GM19328 (cell line): Measurements from ENCODE around the gene SLC52A1.
"Not testable (repeated sequence)": the region's sequence is repeated elsewhere in the genome, so short reads cannot be mapped to it uniquely, and the experiment has no call there.

Source experiments
- ATAC-seq: cut with Tn5 transposase; IDR thresholded peaks from one replicate; pipeline ENCODE4 v1.9.1; 2021; ENCODE audit warnings: mild to moderate bottlenecking, moderate library complexity; ENCODE audit not compliant: unreplicated experiment

Gene SLC52A1

GRCh38 chr17:5031365-5032082 is 3.7 kb downstream of the SLC52A1 start:
- no peak for ATAC-seq

GRCh38 chr17:5030168-5030567 is 5.1 kb downstream of the SLC52A1 start:
- not testable (repeated sequence) for ATAC-seq

GRCh38 chr17:5027916-5028315 is 7.3 kb downstream of the SLC52A1 start:
- ATAC-seq = no peak

GRCh38 chr17:5027299-5027698 is 7.9 kb downstream of the SLC52A1 start:
- no peak for ATAC-seq

GRCh38 chr17:5024604-5025003 is 10.6 kb downstream of the SLC52A1 start:
- ATAC-seq = no peak

GRCh38 chr17:5023588-5024147 is 11.6 kb downstream of the SLC52A1 start:
- ATAC-seq = no peak

- ATAC-seq = no peak
Observed at GRCh38 chr17:5022171-5022711, 13.0 kb downstream of the SLC52A1 start.

GRCh38 chr17:5020502-5021023 is 14.7 kb downstream of the SLC52A1 start:
- no peak for ATAC-seq

- ATAC-seq = no peak
Observed at GRCh38 chr17:5019475-5019956, 15.7 kb downstream of the SLC52A1 start.

- ATAC-seq = no peak
Observed at GRCh38 chr17:5014357-5014756, 20.9 kb downstream of the SLC52A1 start.

- ATAC-seq = no peak
Observed at GRCh38 chr17:5011928-5012327, 23.3 kb downstream of the SLC52A1 start.

GRCh38 chr17:5003214-5003867 is 31.9 kb downstream of the SLC52A1 start:
- no peak for ATAC-seq

- ATAC-seq = no peak
Observed at GRCh38 chr17:5002121-5002788, 33.0 kb downstream of the SLC52A1 start.

GRCh38 chr17:5000237-5000639 is 35.0 kb downstream of the SLC52A1 start:
- ATAC-seq = no peak

GRCh38 chr17:4999430-5000093 is 35.7 kb downstream of the SLC52A1 start:
- ATAC-seq = no peak

- ATAC-seq = no peak
Observed at GRCh38 chr17:4998732-4999429, 36.3 kb downstream of the SLC52A1 start.

GRCh38 chr17:4998027-4998731 is 37.0 kb downstream of the SLC52A1 start:
- no peak for ATAC-seq

- ATAC-seq = peak; percentile 80
Observed at GRCh38 chr17:4997302-4998026, 37.8 kb downstream of the SLC52A1 start, which contains the start of the genes INCA1 and KIF1C. TSS of gene INCA1 (minus strand) at chr17:4997522. CDS start at chr17:4994437, 3,085 bp downstream. TSS of gene KIF1C (plus strand) at chr17:4997950. CDS start at chr17:5000247, 2,297 bp downstream.
